ENCODE measurements around the gene GPC6. TPM values are rescaled to one million over a fixed set of nuclear protein-coding genes. Genes with fewer than 3 reads are reported as not detected.

GPC6 gene
- total RNA-seq, 1 donor from 2014 or later, result 50.3 TPM

DNA sequence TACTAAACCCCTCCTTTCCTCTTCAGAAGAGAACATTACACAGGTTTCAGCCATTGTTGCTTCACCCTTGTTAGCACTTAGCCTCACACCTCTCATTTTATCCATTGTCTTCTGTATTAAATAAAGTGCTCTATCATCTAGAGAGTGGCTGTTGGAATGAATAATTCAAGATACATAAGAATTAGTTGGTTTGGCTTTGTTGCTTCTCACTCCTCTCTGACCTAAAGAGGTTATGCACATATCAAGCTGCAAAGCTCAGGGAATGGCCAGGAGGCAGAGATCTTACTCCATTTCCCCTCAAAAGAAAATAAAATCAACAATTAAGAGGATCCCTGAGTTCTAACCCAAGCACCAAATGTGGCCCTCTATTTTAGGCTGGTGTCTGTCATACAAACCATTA lies 1173.2 kb downstream of the GPC6 start:
- DNase-seq (ENCODE audit: low spot score, unreplicated experiment), result no peak
- no peaks in the 10 kb centered on the region for H3K4me1 Mint-ChIP-seq (ENCODE audit: low read depth)
- H3K27me3 Mint-ChIP-seq, result no peaks in the 10 kb centered on the region
- H3K9me3 Mint-ChIP-seq (ENCODE audit: low read depth), result no peaks in the 10 kb centered on the region
- H3K4me3 Mint-ChIP-seq (ENCODE audit: low read depth), result no peak overlapping the region
- H3K36me3 Mint-ChIP-seq (ENCODE audit: insufficient read depth), result peaks cover 11% of the 10 kb centered on the region
- TF ChIP-seq, protein P1, sequence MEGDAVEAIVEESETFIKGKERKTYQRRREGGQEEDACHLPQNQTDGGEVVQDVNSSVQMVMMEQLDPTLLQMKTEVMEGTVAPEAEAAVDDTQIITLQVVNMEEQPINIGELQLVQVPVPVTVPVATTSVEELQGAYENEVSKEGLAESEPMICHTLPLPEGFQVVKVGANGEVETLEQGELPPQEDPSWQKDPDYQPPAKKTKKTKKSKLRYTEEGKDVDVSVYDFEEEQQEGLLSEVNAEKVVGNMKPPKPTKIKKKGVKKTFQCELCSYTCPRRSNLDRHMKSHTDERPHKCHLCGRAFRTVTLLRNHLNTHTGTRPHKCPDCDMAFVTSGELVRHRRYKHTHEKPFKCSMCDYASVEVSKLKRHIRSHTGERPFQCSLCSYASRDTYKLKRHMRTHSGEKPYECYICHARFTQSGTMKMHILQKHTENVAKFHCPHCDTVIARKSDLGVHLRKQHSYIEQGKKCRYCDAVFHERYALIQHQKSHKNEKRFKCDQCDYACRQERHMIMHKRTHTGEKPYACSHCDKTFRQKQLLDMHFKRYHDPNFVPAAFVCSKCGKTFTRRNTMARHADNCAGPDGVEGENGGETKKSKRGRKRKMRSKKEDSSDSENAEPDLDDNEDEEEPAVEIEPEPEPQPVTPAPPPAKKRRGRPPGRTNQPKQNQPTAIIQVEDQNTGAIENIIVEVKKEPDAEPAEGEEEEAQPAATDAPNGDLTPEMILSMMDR (IDR thresholded peaks at IDR 0.05; ENCODE audit: unreplicated experiment), result no peak
- no peak overlapping the region for H3K27ac Mint-ChIP-seq

DNA sequence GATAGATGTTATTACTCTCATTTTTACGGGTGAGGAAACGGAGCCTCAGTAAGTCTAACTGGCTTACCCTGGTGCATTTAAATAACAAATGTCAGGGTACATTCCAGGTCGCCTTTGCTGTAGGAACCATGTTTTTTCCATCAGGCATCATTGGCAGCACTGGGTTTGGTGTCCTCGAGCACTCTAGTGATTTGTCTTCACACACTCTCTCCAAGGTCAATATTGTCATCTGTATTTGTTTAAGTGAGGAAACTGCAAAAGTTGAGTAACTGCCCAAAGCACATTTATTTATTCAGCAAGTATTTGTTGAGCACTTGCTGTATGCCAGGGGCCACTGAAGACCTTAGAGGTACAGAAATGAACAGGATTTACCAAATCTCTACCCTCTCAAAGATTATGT lies 1174.3 kb downstream of the GPC6 start:
- Mint-ChIP-seq H3K4me3 (ENCODE audit: low read depth) (no peak overlapping the region), H3K4me1 (ENCODE audit: low read depth) (no peaks in the 10 kb centered on the region), H3K27ac (no peak overlapping the region), H3K9me3 (ENCODE audit: low read depth) (no peaks in the 10 kb centered on the region), H3K27me3 (no peaks in the 10 kb centered on the region), H3K36me3 (ENCODE audit: insufficient read depth) (peaks cover 11% of the 10 kb centered on the region)
- TF ChIP-seq, protein P1 (IDR thresholded peaks at IDR 0.05; ENCODE audit: unreplicated experiment), result no peak
- no peak for DNase-seq (ENCODE audit: low spot score, unreplicated experiment)

DNA sequence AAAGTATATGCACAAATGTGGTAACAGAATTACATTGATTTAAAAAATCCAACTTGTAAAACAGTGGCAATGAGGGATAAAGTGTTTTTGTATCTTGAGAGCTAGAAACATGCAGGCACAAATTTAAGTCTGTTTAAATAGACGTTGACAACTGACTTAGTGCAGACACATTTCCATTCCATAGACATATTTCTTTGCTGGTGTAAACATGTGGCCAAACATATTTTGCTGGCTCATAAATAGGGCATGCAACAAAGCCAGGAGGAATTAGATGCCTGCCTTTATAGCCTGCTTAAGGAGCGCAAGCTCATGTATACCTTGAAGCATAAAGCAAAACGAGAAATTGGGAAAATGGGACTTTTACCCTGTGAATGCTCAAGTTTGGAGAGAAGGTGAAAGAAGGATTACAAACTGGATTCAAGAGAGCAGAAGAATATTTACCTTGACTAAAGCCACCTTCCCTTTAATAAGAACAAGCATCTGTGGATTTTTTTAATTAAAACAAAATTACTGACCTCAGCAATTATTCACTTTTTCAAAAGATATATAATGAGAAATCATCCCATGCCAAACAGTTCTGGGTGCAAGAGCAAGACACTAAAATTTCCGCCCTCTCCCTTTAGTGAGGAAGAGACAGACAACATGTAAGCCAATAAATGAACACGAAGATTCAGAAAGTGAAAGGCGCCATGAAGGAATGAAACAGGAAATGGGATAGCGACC lies 1181.9 kb downstream of the GPC6 start:
- Mint-ChIP-seq H3K27ac (no peak overlapping the region), H3K36me3 (ENCODE audit: insufficient read depth) (peaks cover 6% of the 10 kb centered on the region)
- TF ChIP-seq, protein P1 (IDR thresholded peaks at IDR 0.05; ENCODE audit: unreplicated experiment), result no peak

DNA sequence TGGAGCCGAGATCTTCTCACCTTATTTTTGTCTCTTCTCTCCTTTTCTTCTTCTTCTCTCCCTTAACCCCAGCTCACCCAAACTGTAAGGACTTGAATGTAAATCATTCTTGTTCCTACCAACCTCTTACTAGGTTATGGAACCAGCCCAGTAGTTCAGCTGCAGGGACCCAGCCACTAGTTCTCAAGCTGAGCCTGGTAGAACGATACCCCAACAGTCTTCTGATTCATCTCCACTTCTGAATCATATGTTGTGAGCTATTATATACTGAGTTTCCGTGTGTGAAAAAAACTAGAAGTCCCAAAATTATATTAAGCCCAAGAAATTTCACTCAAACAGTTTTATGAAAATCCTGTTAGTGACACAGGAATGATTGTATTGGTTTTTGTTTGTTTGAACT lies 1185.1 kb downstream of the GPC6 start:
- H3K4me1 Mint-ChIP-seq (ENCODE audit: low read depth), result peaks cover 33% of the 10 kb centered on the region
- TF ChIP-seq, protein P1 (IDR thresholded peaks at IDR 0.05; ENCODE audit: unreplicated experiment), result no peak
- H3K27me3 Mint-ChIP-seq, result no peaks in the 10 kb centered on the region
- peaks cover 8% of the 10 kb centered on the region for H3K9me3 Mint-ChIP-seq (ENCODE audit: low read depth)
- no peak overlapping the region for H3K4me3 Mint-ChIP-seq (ENCODE audit: low read depth)
- DNase-seq (ENCODE audit: low spot score, unreplicated experiment), result no peak
- peaks cover 6% of the 10 kb centered on the region for H3K36me3 Mint-ChIP-seq (ENCODE audit: insufficient read depth)
- H3K27ac Mint-ChIP-seq, result no peak overlapping the region

More for the DNA sequence above, 1181.9 kb downstream of the GPC6 start:
- Mint-ChIP-seq H3K4me1 (ENCODE audit: low read depth) (no peaks in the 10 kb centered on the region), H3K4me3 (ENCODE audit: low read depth) (no peak overlapping the region), H3K27me3 (no peaks in the 10 kb centered on the region), H3K9me3 (ENCODE audit: low read depth) (peaks cover 8% of the 10 kb centered on the region)
- no peak for DNase-seq (ENCODE audit: low spot score, unreplicated experiment)

DNA sequence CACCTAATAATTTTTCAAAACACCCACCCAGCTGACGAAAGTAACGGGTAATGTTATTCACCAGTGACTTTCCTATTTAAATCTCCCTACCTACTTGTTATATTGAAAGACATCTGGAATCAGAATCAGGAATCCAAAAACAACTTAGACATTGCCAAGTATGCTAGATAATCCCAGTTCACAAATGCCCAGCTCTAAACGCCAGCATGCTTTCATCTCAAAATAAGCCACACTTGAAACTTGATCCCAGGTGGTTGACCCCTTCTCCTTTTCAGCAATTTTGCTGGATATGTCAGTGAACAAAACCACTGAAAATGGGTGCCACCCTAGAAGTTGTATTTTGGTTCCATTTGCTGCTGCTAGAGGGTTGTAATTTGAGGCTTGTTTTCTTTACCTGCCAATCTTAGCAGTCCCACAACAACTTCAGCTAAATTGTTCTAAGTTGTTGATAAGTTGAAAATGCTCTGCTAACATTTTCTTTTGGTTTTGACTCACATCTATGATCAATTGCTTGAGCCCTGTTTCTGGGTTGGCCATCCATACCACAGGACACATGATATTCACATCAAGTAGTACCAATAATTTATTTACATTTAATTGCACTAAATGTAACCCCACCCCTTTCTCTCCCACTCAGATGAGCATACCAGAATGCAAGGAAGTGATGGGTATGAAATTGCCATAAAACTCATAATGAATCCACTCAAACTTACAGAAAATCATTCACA lies 1186.4 kb downstream of the GPC6 start:
- Mint-ChIP-seq H3K27ac (peak overlapping the region; percentile 1), H3K36me3 (ENCODE audit: insufficient read depth) (peaks cover 6% of the 10 kb centered on the region), H3K4me1 (ENCODE audit: low read depth) (peaks cover 37% of the 10 kb centered on the region), H3K4me3 (ENCODE audit: low read depth) (no peak overlapping the region), H3K9me3 (ENCODE audit: low read depth) (peaks cover 11% of the 10 kb centered on the region), H3K27me3 (no peaks in the 10 kb centered on the region)
- DNase-seq (ENCODE audit: low spot score, unreplicated experiment), result no peak
- TF ChIP-seq, protein P1 (IDR thresholded peaks at IDR 0.05; ENCODE audit: unreplicated experiment), result no peak

Data from progenitor cell of endocrine pancreas (in vitro differentiated cells).